ENCODE results near the gene RAB43.
"Not testable (repeated sequence)": the region's sequence is repeated elsewhere in the genome, so short reads cannot be mapped to it uniquely, and the experiment has no call there.

The RAB43 gene

DNA sequence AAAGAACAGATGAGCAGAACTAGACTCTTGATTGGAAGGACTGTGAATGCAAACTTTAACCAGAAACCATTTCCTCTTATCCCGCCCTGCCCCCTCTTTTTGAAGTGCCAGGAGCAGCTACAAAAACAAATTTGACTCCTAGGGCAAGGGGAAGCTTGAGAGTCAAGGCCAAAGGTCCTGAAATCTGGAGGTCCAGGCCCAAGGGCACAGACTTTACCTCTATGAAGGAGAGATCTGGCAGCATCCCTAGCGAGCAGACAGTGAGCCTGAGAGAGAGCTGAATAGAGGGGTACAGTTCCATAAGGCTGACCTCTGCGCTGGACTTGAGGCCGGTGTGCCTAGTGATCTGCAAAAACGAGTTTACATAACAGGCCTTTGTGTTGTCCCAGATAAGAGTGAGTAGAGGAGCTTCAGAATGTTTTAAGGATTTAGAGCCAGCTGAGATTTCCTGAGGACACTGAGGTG lies 5.1 kb downstream of the RAB43 start:
- DNase-seq = peak; percentile 66
- CTCF ChIA-PET = interaction anchor here (0.8 to 1.2 kb wide), 4 partner anchors 45 to 147 kb away, joined by 3 to 5 read pairs (median 4); no protein-coding TSS in a partner anchor
- peak overlapping the region; percentile 91 for H3K4me3 Mint-ChIP-seq
- H3K36me3 Mint-ChIP-seq = peaks cover 75% of the 10 kb centered on the region
- peak overlapping the region; percentile 95 for H3K27ac Mint-ChIP-seq
- H3K4me1 Mint-ChIP-seq = peaks cover 69% of the 10 kb centered on the region
- H3K9me3 Mint-ChIP-seq = no peaks in the 10 kb centered on the region
- no peaks in the 10 kb centered on the region for H3K27me3 Mint-ChIP-seq

DNA sequence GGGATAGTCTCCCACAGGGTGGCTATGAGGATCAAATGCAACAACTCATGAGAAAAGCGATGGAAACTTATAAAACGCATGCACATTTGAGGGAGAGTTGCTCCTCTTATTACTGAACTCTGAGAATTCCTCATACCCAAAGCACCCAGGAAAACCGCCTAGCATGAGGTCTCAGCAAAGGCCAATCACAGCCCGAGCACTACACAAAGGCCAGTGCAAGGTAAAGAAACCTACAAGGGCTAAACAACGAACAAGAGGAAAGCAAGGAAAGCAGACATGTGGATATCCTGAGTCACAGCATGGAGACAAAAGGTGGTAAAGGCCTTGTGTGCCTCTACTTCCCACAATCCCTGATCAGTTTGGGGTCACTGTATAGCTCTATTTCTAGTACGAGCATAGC lies 7.1 kb downstream of the RAB43 start:
- peak overlapping the region; percentile 85 for H3K27ac Mint-ChIP-seq
- H3K36me3 Mint-ChIP-seq = peaks cover 79% of the 10 kb centered on the region
- H3K27me3 Mint-ChIP-seq = no peaks in the 10 kb centered on the region
- no peaks in the 10 kb centered on the region for H3K9me3 Mint-ChIP-seq
- peaks cover 83% of the 10 kb centered on the region for H3K4me1 Mint-ChIP-seq
- DNase-seq = no peak
- H3K4me3 Mint-ChIP-seq = no peak overlapping the region
- CTCF ChIA-PET = interaction anchor here (2.8 kb wide), 1 partner anchor 61 kb away, joined by 10 read pairs; no protein-coding TSS in a partner anchor

DNA sequence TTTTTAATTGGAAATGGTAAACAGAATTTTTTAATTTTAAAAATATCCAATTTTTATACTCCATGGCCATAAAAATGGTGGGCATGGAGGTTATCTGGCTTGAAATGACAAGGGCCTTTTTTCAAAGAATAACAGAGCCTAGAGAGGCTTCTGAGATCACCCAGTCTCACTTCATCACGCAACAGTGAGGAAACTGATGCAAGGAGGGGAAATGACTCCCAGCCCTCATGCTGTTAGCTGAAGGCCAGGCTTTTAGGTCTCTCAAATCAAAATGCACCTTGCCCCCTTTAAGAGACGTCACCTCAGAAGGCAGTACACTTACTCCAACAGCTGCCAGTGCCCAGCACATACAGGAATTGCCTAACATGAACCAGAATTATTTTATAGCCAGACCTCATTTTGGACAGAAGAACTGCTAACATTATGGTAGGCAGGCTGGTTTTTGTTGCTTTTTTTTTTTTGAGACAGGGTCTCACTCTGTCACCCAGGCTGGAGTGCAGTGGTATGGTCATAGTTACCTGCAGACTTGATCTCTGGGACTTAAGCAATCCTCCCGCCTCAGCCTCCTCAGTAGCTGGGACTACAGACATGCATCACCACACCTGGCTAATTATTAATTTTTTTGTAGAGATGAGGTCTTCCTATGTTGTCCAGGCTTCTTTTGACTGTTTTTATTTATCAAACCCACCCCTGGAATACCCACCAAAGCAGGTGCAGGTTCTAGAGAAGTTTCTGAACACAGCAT lies 9.1 kb downstream of the RAB43 start:
- H3K36me3 Mint-ChIP-seq = peaks cover 76% of the 10 kb centered on the region
- CTCF ChIA-PET = interaction anchor here (0.6 to 2.8 kb wide), 3 partner anchors 8 to 80 kb away, joined by 4 to 10 read pairs (median 6); partner anchors contain the start of gene RAB43
- H3K27ac Mint-ChIP-seq = peak overlapping the region; percentile 92
- peak overlapping the region; percentile 30 for H3K4me3 Mint-ChIP-seq
- H3K27me3 Mint-ChIP-seq = no peaks in the 10 kb centered on the region
- peaks cover 80% of the 10 kb centered on the region for H3K4me1 Mint-ChIP-seq
- DNase-seq = peak; percentile 60
- H3K9me3 Mint-ChIP-seq = no peaks in the 10 kb centered on the region

DNA sequence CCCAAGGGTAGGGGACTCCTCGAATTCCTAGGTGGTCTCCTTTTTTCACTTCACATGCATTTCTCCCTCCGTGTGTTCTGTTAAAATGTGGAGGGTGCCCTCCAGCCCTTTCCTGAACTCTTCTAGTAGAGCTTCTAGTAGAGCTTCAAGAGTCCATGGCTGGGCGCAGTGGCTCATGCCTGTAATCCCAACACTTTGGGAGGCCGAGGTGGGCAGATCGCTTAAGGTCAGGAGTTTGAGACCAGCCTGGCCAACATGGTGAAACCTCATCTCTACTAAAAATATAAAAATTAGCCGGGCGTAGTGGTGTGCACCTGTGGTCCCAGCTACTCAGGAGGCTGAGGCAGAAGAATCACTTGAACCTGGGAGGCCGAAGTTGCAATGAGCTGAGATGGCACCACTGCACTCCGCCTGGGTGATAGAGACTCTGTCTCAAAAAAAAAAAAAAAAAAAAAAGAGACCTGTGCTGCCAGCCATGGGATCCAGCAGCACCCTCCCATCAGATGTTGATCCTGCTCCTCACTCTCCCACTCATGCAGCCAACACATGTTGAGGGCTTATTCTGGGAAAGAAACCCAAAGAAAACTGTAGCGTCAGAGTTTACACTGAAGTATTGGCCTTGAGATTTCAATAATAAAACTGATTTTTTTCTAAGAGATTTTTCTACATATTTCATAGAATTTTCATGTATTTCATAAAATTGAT lies 10.4 kb downstream of the RAB43 start:
- not testable (repeated sequence) for H3K4me3 Mint-ChIP-seq, H3K27me3 Mint-ChIP-seq, DNase-seq, H3K9me3 Mint-ChIP-seq
- Mint-ChIP-seq H3K4me1 (peaks cover 80% of the 10 kb centered on the region), H3K27ac (peak overlapping the region; percentile 71), H3K36me3 (peaks cover 67% of the 10 kb centered on the region)
- CTCF ChIA-PET = interaction anchor here (1.7 kb wide), 1 partner anchor 10 kb away, joined by 6 read pairs; the partner anchor contains the start of gene RAB43

DNA sequence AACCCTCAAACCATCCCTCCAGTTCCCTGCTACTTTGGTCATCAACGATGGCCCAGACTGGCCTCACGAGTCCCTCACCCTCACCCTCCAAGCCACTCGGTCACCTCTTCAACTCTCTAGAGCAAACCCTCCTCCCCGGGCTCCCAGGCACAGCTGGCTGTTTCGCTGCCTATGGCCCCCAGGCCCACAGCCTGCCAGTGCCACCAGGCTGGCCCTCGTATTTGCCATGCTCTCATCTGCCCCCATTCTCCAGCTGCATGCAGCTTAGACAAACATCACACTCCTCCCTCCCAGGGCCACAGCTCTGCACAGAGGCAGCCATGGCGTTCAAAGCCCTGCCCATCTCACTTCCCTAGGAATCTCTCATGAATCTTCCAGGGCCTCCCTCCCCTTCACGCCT lies 13.8 kb downstream of the RAB43 start:
- Mint-ChIP-seq H3K4me3 (no peak overlapping the region), H3K4me1 (peaks cover 68% of the 10 kb centered on the region), H3K36me3 (peaks cover 45% of the 10 kb centered on the region), H3K27me3 (no peaks in the 10 kb centered on the region), H3K27ac (peak overlapping the region; percentile 53), H3K9me3 (no peaks in the 10 kb centered on the region)
- CTCF ChIA-PET = interaction anchor here (0.7 to 1.4 kb wide), 3 partner anchors 12 to 55 kb away, joined by 3 read pairs; no protein-coding TSS in a partner anchor
- no peak for DNase-seq

DNA sequence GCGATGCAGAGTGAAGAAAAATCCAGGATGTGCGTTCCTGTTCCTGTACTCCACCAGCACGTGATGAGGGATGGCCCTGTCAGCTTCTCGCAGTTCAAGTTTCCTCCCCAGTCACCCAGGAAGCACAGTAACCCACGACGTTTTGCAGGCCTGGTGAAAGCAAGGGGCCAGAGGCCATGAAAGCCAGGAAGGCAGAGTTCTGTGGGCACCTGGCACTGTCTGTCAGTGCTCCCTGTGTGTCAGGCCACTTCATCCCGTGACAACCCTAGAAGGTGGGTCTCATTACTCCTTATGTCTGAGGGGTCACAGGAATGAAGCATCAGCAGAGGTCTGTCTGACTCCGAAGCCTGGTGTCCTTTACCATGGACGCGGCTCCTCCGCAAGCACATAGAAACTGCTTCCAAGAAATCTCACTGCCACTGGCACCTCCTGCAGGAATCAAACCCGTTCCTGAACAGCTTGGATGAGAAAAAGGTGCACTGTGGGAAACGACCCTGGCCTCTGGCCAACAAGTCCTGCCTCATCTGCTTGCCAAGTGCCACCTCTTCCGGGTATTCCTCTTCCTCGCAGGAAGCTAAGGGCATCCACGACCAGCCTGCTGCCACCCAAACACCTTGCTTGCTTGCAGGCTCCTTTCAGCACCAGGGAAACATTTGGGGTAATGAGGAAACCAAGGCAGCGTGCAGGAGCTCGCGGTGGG lies 14.6 kb downstream of the RAB43 start:
- peaks cover 40% of the 10 kb centered on the region for H3K36me3 Mint-ChIP-seq
- no peaks in the 10 kb centered on the region for H3K9me3 Mint-ChIP-seq
- DNase-seq = no peak
- H3K27me3 Mint-ChIP-seq = no peaks in the 10 kb centered on the region
- H3K27ac Mint-ChIP-seq = peak overlapping the region; percentile 64
- H3K4me3 Mint-ChIP-seq = no peak overlapping the region
- peaks cover 67% of the 10 kb centered on the region for H3K4me1 Mint-ChIP-seq
- CTCF ChIA-PET = interaction anchor here (0.7 to 1.4 kb wide), 5 partner anchors 11 to 54 kb away, joined by 3 to 7 read pairs (median 3); no protein-coding TSS in a partner anchor

DNA sequence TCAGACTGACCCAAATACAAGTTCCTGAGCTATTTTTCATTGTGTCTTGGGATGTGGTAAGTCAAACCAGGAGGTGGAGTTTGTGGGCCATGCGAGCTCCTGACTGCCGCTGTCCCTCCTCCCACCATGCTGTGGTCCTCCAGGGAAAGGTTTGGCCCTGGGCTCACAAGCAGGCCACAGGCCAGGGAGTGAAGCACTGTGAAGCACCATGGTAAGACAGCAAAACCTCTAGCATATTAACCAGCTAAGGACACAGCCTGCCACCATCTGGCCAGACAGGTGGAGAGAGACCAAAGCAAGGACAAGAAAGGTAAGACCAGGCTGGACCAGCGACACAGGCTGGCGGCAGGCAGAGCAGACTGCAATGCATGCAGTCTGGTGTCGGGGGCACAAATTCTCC lies 15.3 kb downstream of the RAB43 start:
- no peak for DNase-seq
- CTCF ChIA-PET = interaction anchor here (1.0 to 1.1 kb wide), 2 partner anchors 12 to 53 kb away, joined by 4 to 7 read pairs; no protein-coding TSS in a partner anchor
- no peaks in the 10 kb centered on the region for H3K9me3 Mint-ChIP-seq
- no peak overlapping the region for H3K27ac Mint-ChIP-seq
- no peaks in the 10 kb centered on the region for H3K27me3 Mint-ChIP-seq
- peaks cover 67% of the 10 kb centered on the region for H3K4me1 Mint-ChIP-seq
- H3K4me3 Mint-ChIP-seq = no peak overlapping the region
- H3K36me3 Mint-ChIP-seq = peaks cover 40% of the 10 kb centered on the region

DNA sequence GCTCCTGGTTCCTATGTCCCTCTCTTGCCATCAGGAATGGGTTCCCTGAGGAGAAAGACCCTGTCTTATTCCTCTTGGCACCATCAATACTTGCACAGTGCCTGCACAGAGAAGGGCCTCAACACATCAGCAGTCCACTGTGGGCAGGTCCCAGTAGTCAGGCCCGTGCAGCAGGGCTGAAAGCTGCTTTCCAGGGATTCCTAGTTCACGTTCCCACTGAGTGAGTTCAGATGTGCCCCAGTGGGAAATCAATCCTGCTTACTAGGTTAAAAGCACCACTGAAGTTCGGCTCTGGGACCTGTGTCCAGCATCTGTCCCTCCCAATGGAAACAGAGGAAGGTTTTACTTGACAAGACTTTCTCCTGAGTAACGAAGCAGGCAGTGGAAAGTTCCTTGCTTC lies 15.7 kb downstream of the RAB43 start:
- H3K27me3 Mint-ChIP-seq = no peaks in the 10 kb centered on the region
- CTCF ChIA-PET = interaction anchor here (1.1 kb wide), 1 partner anchor 52 kb away, joined by 7 read pairs; no protein-coding TSS in a partner anchor
- peaks cover 66% of the 10 kb centered on the region for H3K4me1 Mint-ChIP-seq
- no peaks in the 10 kb centered on the region for H3K9me3 Mint-ChIP-seq
- H3K4me3 Mint-ChIP-seq = no peak overlapping the region
- DNase-seq = no peak
- H3K27ac Mint-ChIP-seq = no peak overlapping the region
- peaks cover 40% of the 10 kb centered on the region for H3K36me3 Mint-ChIP-seq

DNA sequence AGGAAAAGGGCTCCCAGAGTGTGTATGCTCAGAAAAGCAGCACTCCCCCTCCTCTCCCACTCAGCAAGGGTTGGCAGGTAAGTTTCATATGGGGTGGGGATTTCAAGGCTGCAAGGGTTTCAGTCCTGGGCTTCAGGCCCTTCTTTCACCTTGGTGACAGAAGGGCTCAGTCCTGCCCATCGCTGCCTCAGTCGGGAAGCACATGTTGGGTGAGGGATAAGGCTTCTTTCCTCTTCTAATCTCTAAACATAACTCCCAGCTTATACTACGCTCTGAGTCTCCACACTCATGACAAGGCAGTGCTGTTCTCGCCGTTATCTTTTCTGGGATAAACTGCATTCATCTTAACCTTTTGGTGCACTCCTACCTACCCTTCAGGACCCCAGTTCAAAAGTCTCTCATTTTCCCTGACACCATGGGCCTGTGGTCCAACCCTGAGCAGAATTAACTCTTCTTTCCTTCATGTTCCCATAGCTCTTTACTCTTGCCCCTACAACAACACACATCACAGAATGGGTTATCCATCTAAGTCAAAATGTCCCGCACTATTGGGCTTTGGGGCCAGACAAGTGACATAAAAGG lies 17.0 kb downstream of the RAB43 start:
- H3K4me3 Mint-ChIP-seq = no peak overlapping the region
- no peaks in the 10 kb centered on the region for H3K27me3 Mint-ChIP-seq
- peaks cover 33% of the 10 kb centered on the region for H3K36me3 Mint-ChIP-seq
- H3K4me1 Mint-ChIP-seq = peaks cover 65% of the 10 kb centered on the region
- CTCF ChIA-PET = interaction anchor here (1.4 to 1.6 kb wide), 3 partner anchors 51 to 141 kb away, joined by 3 read pairs; no protein-coding TSS in a partner anchor
- H3K9me3 Mint-ChIP-seq = no peaks in the 10 kb centered on the region
- no peak for DNase-seq
- no peak overlapping the region for H3K27ac Mint-ChIP-seq

DNA sequence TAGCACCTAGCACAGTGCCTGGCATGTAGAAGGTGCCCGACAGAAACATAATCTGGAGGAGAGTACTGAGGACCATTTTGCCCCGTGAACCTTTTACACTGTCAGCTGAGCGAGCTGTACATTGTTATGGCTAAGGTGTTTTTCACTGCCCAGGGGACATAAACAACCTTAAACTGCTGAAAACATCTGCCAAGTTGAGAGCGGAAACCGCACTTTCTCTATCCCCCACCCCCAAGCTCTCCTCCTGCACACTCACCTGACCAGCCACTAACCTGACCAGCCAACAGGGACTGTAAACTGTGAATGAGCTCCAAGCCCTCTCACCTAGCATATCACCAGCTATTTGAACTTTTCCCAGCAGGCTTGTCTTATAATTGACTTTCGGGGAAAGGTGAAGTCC lies 17.6 kb downstream of the RAB43 start:
- peaks cover 33% of the 10 kb centered on the region for H3K36me3 Mint-ChIP-seq
- H3K9me3 Mint-ChIP-seq = no peaks in the 10 kb centered on the region
- H3K27me3 Mint-ChIP-seq = no peaks in the 10 kb centered on the region
- no peak for DNase-seq
- peaks cover 66% of the 10 kb centered on the region for H3K4me1 Mint-ChIP-seq
- no peak overlapping the region for H3K4me3 Mint-ChIP-seq
- CTCF ChIA-PET = interaction anchor here (1.4 to 1.6 kb wide), 3 partner anchors 51 to 141 kb away, joined by 3 read pairs; no protein-coding TSS in a partner anchor
- H3K27ac Mint-ChIP-seq = no peak overlapping the region

DNA sequence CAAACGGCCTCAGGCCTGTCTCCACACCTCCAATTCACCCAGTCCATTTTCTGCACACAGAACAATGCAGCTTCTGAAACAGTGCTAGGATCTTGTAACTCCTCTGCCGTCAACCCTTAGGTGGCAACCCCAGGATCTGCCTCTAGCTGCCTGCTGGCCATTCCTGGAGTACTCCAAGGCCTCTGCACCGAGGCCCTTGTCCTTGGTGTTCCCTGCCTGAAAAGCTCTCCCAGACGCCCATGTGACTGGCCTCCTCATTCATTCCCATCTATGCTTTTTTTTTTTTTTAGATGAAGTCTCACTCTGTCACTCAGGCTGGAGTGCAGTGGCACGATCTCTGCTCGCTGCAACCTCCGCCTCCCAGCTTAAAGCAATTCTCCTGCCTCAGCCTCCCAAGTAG lies 18.3 kb downstream of the RAB43 start:
- Mint-ChIP-seq H3K27ac (peak overlapping the region; percentile 60), H3K27me3 (no peaks in the 10 kb centered on the region), H3K9me3 (no peaks in the 10 kb centered on the region), H3K4me1 (peaks cover 63% of the 10 kb centered on the region), H3K4me3 (no peak overlapping the region), H3K36me3 (peaks cover 28% of the 10 kb centered on the region)
- DNase-seq = no peak
- CTCF ChIA-PET = interaction anchor here (1.3 to 1.4 kb wide), 2 partner anchors 59 to 133 kb away, joined by 3 read pairs; no protein-coding TSS in a partner anchor

DNA sequence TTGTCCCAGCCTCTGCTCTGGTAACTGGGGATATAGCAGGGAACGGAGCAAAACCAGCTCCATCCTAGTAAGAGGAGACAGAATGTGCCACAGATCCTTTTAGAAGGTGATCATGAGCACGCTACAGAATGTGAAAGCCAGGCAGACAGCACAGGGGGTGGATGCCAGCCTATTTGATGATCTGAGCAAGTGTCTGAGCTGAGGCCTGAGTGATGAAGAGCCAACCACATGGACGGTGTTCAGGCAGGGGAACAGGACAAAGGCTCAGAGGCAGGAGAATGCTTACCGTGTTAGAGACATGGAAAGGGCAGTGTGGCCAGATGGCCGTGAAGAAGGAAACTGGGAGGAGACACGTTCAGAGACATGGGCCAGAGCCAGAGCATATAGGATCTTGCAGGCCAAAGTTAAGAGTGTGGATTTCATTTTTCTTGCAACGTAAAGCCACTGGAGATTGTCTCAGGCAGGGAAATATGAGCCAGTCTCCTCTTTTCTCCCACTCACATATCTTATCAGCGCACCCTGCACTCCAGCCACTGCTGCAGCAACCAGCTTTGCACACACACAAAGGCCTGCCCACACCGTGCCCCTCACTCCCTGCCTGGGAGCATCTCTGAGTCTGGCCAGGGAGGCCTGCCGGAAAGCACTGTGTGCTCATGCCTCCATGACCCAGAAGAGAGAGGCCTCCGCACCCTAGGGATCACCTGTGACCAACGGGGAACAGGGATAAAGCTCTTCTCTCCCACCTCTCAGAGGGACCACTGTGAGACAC lies 20.1 kb downstream of the RAB43 start:
- Mint-ChIP-seq H3K9me3 (no peaks in the 10 kb centered on the region), H3K27me3 (no peaks in the 10 kb centered on the region), H3K27ac (peak overlapping the region; percentile 38), H3K4me1 (peaks cover 49% of the 10 kb centered on the region), H3K4me3 (no peak overlapping the region), H3K36me3 (peaks cover 34% of the 10 kb centered on the region)
- CTCF ChIA-PET = interaction anchor here (1.3 kb wide), 1 partner anchor 131 kb away, joined by 3 read pairs; no protein-coding TSS in a partner anchor
- no peak for DNase-seq

DNA sequence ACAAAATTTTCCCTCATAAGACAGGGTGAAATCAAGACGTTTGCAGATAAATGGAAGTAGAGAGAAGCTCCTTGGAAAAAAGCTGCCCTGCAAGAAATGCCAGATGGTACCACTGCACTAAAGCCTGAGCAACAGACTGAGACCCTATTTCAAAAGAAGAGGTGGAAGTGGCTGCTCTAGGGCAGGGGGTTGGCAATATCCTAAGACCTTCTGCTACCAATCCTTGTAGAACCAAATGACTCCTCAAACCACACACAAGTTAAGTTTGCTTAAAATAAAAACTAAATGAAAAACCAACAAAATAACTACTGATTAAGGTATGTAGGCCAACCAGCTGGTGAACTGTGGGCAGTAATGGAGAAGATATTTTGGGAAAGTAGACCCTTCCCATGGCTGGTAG lies 21.3 kb downstream of the RAB43 start:
- H3K4me1 Mint-ChIP-seq = peaks cover 49% of the 10 kb centered on the region
- no peak overlapping the region for H3K4me3 Mint-ChIP-seq
- CTCF ChIA-PET = interaction anchor here (1.5 kb wide), 1 partner anchor 20 kb away, joined by 5 read pairs; no protein-coding TSS in a partner anchor
- no peaks in the 10 kb centered on the region for H3K27me3 Mint-ChIP-seq
- H3K36me3 Mint-ChIP-seq = peaks cover 35% of the 10 kb centered on the region
- no peak overlapping the region for H3K27ac Mint-ChIP-seq
- H3K9me3 Mint-ChIP-seq = no peaks in the 10 kb centered on the region
- no peak for DNase-seq
